ENCODE data around the gene SYNJ2.

SYNJ2 gene

GRCh38 chr6:158030380-158031300, 49.0 kb downstream of the SYNJ2 start:
- no peak for DNase-seq

GRCh38 chr6:158031381-158032353, 50.0 kb downstream of the SYNJ2 start:
- DNase-seq, result peak; percentile 90

DNA sequence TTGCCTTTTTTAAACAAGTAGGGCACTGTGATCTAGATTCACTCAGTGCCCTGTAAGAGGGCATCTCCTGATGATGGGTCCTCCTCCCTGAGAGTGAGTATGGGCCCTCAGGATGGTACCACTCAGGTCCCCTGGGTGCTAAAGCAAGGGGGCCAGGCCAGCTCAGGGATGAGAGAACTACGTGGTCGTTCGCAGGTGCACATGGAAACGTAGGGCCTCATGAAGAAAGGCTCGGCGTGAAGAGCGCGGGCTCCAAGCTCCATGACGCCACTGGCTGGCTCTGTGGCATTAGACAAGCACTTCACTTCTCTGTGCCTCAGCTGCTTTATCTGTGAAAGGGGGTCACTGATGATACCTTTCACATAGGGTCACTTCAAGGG, 50.7 kb downstream of the SYNJ2 start:
- no peak for DNase-seq

DNA sequence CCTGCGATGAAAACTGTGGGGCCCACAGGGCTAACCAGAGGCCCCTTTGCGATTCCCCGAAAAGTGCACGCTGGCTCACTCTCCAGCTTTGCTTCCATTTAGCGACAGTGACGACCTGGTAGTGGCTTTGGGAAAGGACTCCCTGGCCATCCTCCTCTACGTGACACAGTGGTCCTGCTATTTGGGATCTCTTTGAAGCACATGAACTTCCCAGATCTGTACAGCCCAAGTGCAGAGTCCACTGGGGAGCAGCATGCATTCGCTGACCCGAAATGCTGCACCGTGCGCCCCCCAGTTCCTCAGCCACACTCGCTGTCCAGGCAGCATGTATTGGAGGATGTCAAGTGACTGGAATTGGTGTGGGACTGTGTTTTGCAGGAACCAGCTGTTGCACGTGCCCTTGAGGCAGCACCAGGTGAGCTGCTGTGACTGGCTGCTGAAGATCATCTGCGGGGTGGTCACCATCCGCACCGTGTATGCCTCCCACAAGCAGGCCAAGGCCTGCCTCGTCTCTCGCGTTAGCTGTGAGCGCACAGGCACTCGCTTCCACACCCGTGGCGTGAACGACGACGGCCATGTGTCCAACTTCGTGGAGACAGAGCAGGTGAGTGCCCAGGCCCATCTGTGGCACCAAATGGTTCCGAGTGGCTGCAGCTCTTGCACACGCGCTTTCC, 51.6 kb downstream of the SYNJ2 start:
- no peak for DNase-seq

DNA sequence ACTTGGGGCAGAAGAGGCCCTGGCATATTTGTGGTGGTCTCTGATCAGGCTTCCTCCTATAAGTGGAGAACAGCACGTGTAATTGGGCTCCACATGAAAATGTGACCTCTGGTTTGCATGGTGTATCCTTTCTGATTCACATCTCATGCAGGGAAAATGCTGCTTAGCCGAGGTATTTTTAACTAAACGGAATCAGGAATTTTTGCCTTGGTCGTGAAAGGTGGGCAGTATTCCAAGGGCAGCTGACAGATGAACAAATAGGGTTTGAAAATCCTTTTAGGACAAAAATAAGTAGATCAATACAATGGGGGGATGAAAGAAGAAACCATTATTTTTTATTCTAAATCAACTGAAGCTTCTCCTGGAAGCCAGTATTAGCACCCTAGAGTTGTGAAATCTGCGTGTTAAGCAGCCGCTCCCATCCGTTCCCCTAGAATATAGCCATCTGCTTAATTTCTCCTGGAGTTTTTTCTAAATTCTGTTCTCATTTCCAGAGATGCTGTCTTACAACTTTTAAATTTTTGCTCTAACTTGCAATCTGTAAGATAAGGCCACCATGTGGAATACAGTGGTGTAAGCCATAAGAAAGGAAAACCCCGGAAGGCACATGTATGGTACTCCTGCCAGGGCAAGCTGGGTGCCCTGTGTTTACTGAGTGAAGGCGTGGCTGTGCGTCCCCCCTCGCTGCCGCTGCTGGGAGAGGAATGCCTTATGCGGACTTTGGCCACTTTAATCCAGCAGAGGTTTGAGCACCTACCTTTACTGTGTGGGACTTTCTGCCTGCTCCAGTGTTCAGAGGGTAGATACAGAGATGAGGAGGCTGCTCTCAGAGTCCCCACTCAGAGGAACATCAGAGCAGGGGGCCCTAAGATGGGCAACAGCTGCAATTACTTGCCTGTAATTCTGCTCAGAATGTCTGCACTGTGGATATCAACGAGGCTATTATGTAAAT, 52.4 kb downstream of the SYNJ2 start:
- DNase-seq, result no peak

DNA sequence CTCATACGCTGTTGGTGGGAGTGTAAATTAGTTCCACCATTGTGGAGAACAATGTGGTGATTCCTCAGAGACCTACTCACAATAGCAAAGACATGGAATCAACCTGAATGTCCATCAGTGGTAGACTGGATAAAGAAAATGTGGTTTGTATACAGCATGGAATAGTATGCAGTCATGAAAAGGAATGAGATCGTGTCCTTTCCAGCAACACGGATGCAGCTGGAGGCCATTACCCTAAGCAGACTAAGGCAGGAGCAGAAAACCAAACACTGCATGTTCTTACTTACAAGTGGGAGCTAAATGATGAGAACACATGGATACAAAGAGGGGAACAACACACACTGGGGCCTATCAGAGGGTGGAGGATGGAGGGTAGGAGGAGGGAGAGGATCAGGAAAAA, 54.6 kb downstream of the SYNJ2 start:
- no peak for DNase-seq

DNA sequence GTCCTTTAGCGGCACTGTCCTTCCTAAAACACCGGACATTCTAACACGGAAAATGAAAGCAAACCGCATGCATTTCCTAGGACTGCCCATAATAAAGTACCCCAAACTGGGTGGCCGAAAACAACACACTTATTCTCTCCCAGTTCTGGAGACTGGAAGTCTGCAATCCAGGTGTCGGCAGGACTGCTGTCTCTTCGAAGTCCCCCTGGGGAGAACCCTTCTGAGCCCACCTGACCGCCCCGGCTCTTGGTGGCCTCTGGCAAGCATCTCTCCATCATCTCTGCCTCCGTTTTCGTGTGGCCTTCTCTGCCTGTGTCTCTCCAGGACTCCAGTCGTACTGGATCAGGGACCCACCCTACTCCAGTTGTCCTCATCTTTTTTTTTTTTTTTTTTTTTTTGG, 55.4 kb downstream of the SYNJ2 start:
- no peak for DNase-seq

DNA sequence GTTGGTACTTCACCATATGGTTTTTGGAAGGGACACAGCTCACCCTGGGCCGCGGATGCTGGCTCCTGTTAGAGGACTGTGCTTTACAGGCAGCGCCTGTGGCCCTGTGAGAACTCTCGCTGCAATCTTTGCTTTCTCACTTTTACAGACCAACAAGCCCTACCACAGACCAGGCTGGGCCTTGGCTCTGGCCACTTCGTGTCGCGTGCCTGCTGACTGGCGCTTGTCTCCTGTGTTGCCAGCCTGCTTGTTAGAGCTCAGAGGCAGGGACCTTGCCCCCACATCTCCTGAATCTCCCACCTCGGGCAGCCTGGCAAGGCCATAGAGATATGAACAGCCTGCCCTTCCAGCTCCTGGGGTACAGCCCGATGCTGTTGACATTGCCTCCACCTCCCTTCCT, 56.1 kb downstream of the SYNJ2 start:
- no peak for DNase-seq

DNA sequence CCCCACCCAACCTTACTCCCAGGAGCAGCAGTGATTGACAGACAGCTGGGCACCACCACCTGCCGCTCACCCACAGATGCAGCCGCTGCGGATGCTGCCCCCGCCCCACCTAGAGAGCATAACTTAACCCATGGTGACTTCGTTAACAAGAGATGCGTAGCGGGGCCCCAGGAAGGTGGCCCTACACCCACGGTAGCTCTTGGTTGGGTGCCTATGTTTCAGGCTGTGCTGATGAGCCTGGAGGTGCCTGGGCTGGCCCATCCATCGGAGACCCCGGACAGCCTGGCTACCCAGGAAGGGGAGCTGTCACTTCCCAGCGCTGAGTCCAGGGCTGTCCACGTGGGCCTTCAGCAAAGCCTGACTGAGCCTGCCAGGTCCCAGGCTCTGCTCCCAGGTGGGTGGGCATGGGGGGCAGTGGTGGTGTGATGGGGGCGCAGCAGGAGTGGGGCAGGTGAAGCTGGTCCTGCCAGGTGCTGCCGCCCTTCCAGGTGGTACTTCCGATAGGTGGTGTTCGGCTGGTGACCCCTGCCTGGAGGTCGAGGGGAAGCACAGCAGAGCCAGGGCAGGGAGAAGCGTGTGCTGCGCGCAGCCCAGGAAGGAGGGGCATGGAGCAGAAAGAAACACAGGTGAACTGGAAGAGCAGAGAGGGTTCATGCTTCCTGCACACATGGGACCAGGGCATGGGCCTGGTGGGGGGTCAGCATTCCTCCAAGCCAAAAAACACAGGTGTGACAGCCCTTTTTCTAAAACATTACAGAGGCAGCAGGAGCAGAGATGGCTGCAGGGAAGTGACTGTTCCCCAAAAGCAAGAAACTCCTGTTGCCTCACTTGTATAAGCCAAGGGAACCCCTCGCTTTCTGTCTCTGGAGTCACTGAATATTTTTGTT, 56.9 kb downstream of the SYNJ2 start:
- no peak for DNase-seq

DNA sequence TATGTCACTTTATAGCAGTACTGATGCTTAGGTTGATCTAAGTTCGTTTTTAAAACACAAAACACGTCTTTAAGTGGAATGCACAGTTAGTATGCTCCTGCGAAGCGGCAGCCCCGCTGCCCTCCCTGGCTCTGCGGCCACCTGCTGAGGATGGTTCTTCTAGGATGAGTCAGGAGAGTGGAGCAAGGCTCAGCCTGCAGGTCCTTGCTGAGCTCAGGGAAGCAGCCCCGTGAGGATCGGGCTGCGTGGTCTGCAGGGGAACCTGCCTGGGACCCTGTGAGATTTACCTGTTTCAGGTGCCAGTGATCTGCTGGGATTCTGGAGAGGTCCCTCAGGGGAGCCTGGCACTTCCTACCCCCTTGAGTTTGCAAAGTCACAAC, 57.5 kb downstream of the SYNJ2 start:
- DNase-seq, result no peak

DNA sequence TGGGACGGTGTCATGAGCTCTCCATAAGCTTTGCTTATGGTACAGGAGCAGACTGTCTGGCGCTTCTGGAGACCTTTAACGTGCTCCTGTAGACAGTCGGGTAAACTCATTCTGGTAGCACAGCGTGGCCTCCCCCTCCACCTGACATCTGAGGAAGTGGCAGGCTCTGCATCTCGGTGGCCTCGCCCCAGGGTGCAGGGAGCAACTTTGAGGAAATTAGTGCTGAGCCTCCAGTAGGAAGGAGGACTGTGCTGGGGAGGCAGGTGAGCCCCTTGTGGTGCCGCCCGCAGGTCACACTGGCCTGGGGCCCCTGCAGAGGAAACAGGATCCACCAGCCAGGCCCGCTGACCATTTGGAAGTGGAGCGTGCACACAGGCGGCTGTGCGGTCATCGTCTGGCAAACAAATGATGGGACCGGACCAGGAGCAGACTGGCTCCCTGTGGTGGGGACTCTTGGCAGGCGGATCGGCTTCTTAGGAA, 57.9 kb downstream of the SYNJ2 start:
- no peak for DNase-seq

GRCh38 chr6:158040051-158040803, 58.6 kb downstream of the SYNJ2 start:
- peak; percentile 92 for DNase-seq

DNA sequence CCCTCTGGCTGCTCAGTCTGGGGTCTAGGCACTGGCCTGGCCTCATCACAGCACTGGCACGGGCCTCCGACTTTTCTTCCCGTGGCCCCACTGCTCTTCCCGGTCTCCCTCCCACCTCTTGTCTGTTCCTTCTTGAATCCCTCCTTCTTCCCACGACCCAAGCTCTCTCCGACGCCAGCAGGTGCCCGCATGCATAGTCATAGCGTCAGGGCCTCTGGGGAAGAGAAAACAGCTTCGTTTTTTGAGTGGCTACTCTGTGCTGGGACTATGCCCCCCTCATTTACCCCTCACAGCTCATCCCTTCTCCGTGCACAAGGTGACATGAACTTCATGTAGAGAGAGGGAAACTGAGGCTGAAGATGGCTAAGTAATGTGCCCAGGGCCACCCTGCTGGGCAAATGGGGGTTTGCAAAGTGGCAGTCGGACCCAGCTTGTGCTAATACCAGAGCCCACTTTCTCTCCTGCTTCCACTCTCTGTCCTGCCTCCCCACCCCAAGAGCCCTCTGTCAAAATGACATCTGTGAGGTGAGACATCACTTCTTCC, 59.2 kb downstream of the SYNJ2 start:
- DNase-seq, result peak; percentile 35

DNA sequence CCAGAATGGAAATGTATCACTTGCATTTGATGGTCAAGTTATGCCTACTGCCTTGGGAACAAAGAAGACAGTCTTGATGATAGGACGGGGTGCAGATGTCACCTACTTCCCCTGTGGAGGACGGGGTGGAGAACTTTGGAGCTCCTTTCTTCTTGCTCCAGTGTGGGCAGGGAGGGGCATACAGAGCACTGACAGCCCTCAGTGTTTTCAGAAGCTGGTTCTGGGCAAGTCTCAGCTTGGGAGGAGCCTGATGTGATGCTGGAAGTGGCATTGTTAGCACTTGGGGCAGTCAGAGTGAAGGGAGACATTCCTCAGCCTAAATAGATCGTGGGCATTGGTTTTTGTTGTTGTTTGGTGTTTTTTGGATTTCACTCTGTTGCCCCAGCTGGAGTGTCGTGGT, 59.7 kb downstream of the SYNJ2 start:
- no peak for DNase-seq

GRCh38 chr6:158041788-158042187, 60.1 kb downstream of the SYNJ2 start:
- DNase-seq, result no peak

DNA sequence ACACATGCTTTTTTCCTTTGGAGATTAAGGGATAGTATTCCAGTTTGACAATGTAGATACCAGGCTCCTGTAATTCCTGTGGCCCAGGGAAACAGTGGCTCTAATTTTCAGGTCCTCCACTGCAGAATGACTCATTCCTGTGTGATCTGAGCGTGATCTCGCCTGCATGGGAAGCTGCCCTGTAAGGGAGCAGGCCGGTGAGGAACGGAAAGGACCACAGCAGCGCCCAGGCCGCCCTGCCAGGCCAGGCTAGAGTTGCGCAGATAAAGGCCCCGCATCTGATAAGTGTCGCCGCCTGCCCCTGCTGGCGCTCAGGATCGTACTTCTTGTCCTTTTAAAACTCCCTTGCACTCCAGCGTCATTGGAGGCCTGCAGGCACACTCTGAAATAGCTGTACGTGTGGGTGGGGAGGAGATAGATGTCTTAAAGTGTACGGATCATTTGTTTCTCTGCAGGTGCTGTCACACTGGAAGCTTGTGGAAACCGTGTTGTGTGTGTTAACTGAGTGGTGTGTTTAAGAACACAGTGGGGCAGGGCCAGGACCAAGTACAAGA, 60.7 kb downstream of the SYNJ2 start:
- peak; percentile 59 for DNase-seq

DNA sequence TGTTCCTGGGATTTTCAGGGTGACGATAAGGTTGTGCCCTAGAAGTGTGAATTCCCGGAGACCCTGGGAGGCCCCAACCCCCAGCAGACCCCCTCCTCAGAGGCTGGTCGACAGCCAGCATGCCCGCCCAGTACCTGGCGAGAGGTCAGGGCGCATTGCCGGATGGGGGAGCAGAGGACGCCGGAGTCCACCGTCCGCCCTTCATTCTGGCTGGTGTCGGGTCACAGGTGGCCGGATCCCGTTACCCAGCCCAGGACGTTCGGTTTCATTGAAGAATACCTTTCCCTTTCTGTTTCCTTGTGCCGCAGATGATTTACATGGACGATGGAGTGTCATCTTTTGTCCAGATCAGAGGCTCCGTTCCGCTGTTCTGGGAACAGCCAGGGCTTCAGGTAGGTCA, 61.3 kb downstream of the SYNJ2 start:
- DNase-seq, result no peak

GRCh38 chr6:158043586-158044524, 62.2 kb downstream of the SYNJ2 start:
- DNase-seq, result no peak
